HepG2 (cell line): ENCODE data around the gene SLC25A11. TPM values are rescaled to one million over a fixed set of nuclear protein-coding genes. Genes with fewer than 3 reads are reported as not detected.

ENCODE experiments used
- ATAC-seq: fragments of 200-7000 bp; cut with Tn5 transposase; 3 replicates; pipeline ENCODE4 v1.9.1; 2020; ENCODE audit warnings: mild to moderate bottlenecking, moderate library complexity
- BruUV-seq: library from RNA; stranded (reverse); fragments of 400-500 nt; replicated peaks from 2 replicates; lab custom pipeline; 2021; lab: Mats Ljungman, UMichigan
- CTCF ChIA-PET: fragments of 300-600 bp; formaldehyde crosslinking; extraction: SDS; loops from one replicate; lab custom pipeline; 2021; ENCODE audit warnings: low total read pairs, inconsistent platforms, low intra/inter-chr PET ratio; lab: Yijun Ruan, JAX
- POLR2A ChIA-PET: fragments of 350-600 bp; sonication (Branson Sonifier 250); formaldehyde crosslinking; loops from one replicate; lab custom pipeline; 2020; ENCODE audit warnings: antibody characterized with exemption, inconsistent platforms; lab: Yijun Ruan, JAX
- DNase-seq: peaks from one replicate; pipeline ENCODE4 v3.0.0-alpha.2; 2015; ENCODE audit warnings: low spot score
- FAIRE-seq: peaks from 3 replicates; lab custom pipeline; 2011; peaks lifted over from hg19 to GRCh38; lab: Jason Lieb, UNC
- H2AFZ ChIP-seq: one replicate; pipeline ENCODE4 v1.6.1; 2011; ENCODE audit warnings: low read length, inconsistent platforms
- H3K27ac ChIP-seq: fragments of 300-600 bp; 3 replicates; pipeline ENCODE4 v1.8.0; 2011; ENCODE audit warnings: mixed run types, mild to moderate bottlenecking, mixed read lengths, low read length, inconsistent platforms; ENCODE audit not compliant: insufficient read depth; ENCODE audit errors: extremely low read length
- H3K27me3 ChIP-seq, 2 experiments: fragments of 200-600 bp in 1 of 2; 2 replicates in 1 of 2; 3 replicates in 1 of 2; pipeline versions ENCODE4 v1.6.0 to v1.8.0; 2011; ENCODE audit warnings: low read length in 2 of 2, mild to moderate bottlenecking in 2 of 2, moderate library complexity in 2 of 2, inconsistent platforms in 1 of 2; ENCODE audit not compliant: insufficient read depth in 2 of 2, control insufficient read depth in 1 of 2
- H3K36me3 ChIP-seq, 2 experiments: fragments of 200-600 bp in 1 of 2; replicated peaks in 1 of 2; 2 replicates in 1 of 2; 3 replicates in 1 of 2; pipeline versions ENCODE4 v1.5.1 to v1.8.0; 2011; ENCODE audit warnings: low read length in 2 of 2, inconsistent platforms in 1 of 2; ENCODE audit not compliant: insufficient read depth in 2 of 2, control insufficient read depth in 1 of 2
- H3K4me1 ChIP-seq: 2 replicates; pipeline ENCODE4 v1.5.1; 2012; ENCODE audit warnings: low read length, inconsistent platforms; ENCODE audit not compliant: insufficient read depth
- H3K4me2 ChIP-seq: 2 replicates; pipeline ENCODE4 v1.6.0; 2011; ENCODE audit warnings: low read depth, low read length, inconsistent platforms
- H3K4me3 ChIP-seq, 3 experiments: fragments of 200-600 bp in 1 of 3; sonication (generic), shearing (Covaris generic) in 1 of 3; replicated peaks in 1 of 3; 2 replicates each; pipeline ENCODE4 v1.5.1; 2011 to 2016; ENCODE audit warnings: low read length in 3 of 3, inconsistent platforms in 2 of 3, low read depth in 2 of 3, mild to moderate bottlenecking in 2 of 3, control low read depth in 1 of 3, mixed read lengths in 1 of 3; ENCODE audit not compliant: insufficient read depth in 1 of 3
- H3K79me2 ChIP-seq: one replicate; pipeline ENCODE4 v1.6.1; 2011; ENCODE audit warnings: low read length, inconsistent platforms; ENCODE audit not compliant: insufficient read depth
- H3K9ac ChIP-seq: 2 replicates; pipeline ENCODE4 v1.6.0; 2011; ENCODE audit warnings: mild to moderate bottlenecking, low read depth, low read length, inconsistent platforms; ENCODE audit not compliant: insufficient read depth
- H3K9me3 ChIP-seq: 2 replicates; pipeline ENCODE4 v1.5.1; 2012; ENCODE audit warnings: mild to moderate bottlenecking, low read length
- H4K20me1 ChIP-seq: 2 replicates; pipeline ENCODE4 v1.6.0; 2011; ENCODE audit warnings: inconsistent platforms, mild to moderate bottlenecking, low read length, moderate library complexity; ENCODE audit not compliant: insufficient read depth
- HOXA9 ChIP-seq: sonication (generic); formaldehyde crosslinking; IDR thresholded peaks from 2 replicates; pipeline ENCODE4 v1.8.1; 2022; ENCODE audit warnings: missing genetic modification reagents, mild to moderate bottlenecking, moderate library complexity, borderline replicate concordance
- KAT8 ChIP-seq: IDR thresholded peaks from 2 replicates; pipeline ENCODE4 v1.6.1; 2016; ENCODE audit warnings: missing genetic modification reagents, missing compliant biosample characterization
- KDM6A ChIP-seq: IDR thresholded peaks from 2 replicates; pipeline ENCODE4 v1.6.1; 2016; ENCODE audit warnings: low read depth
- MBNL3 ChIP-seq: fragments of 250-450 bp; sonication (Bioruptor Pico); conservative IDR thresholded peaks from 2 replicates; pipeline ENCODE4 v1.8.0; 2022; ENCODE audit warnings: mild to moderate bottlenecking, inconsistent platforms
- NBN ChIP-seq: fragments of 450-650 bp; conservative IDR thresholded peaks from 2 replicates; pipeline ENCODE4 v1.6.1; 2017
- NR2C2 ChIP-seq: sonication (generic); formaldehyde crosslinking; IDR thresholded peaks from 2 replicates; pipeline ENCODE4 v1.4.0; 2020; ENCODE audit warnings: missing genetic modification reagents, mild to moderate bottlenecking, moderate library complexity, borderline replicate concordance
- SALL1 ChIP-seq: sonication (generic); formaldehyde crosslinking; IDR thresholded peaks from 2 replicates; pipeline ENCODE4 v1.8.0; 2022; ENCODE audit warnings: mild to moderate bottlenecking, missing genetic modification reagents
- SKI ChIP-seq: fragments of 450-650 bp; IDR thresholded peaks from one replicate; pipeline ENCODE4 v1.6.1; 2018; ENCODE audit warnings: mild to moderate bottlenecking; ENCODE audit not compliant: partially characterized antibody
- SMYD3 ChIP-seq: sonication (generic); formaldehyde crosslinking; IDR thresholded peaks from 2 replicates; pipeline ENCODE4 v1.8.1; 2023; ENCODE audit warnings: mild to moderate bottlenecking, missing genetic modification reagents
- ZNF354B ChIP-seq: sonication (generic); formaldehyde crosslinking; IDR thresholded peaks from 2 replicates; pipeline ENCODE4 v1.8.0; 2022; ENCODE audit warnings: mild to moderate bottlenecking, missing genetic modification reagents
- ZNF430 ChIP-seq: sonication (generic); formaldehyde crosslinking; IDR thresholded peaks from 2 replicates; pipeline ENCODE4 v1.9.0; 2021; ENCODE audit warnings: mild to moderate bottlenecking, missing genetic modification reagents
- ZNF747 ChIP-seq: sonication (generic); formaldehyde crosslinking; IDR thresholded peaks from 2 replicates; pipeline ENCODE4 v1.8.1; 2023; ENCODE audit warnings: missing genetic modification reagents, mild to moderate bottlenecking, borderline replicate concordance
- WGBS: methylation state at CpG from one replicate; pipeline ENCODE4 v1.1.6; 2017; ENCODE audit warnings: low lambda C conversion rate; 5-methylcytosine and 5-hydroxymethylcytosine counted together
- in situ Hi-C: cut with HindIII; loops from 2 replicates; pipeline ENCODE4 v1.10.0; 2017; ENCODE audit warnings: low pct_unique_long_range_greater_than_20kb; ENCODE audit not compliant: extremely low pct_ligation_motif_present
- intact Hi-C: fragments of 100-400 bp; cut with micrococcal nuclease; formaldehyde crosslinking; loops from one replicate; pipeline ENCODE4 v1.10.0; 2022; ENCODE audit not compliant: unreplicated experiment
- polyA plus RNA-seq, 8 experiments: library from polyadenylated mRNA; depleted of rRNA in 3 of 8; stranded (reverse) in 7 of 8; unstranded in 1 of 8; fragments of >200 nt; fragmentation: Illumina TruSeq in 4 of 8; extraction: Trizol in 4 of 8; gene quantifications; 2 replicates each; pipeline versions ENCODE4 v1.2.1 to v1.2.3, GENCODE V29; 2011 to 2016; ENCODE audit warnings: low read depth in 4 of 8, missing spikeins in 1 of 8, mixed read lengths in 1 of 8; ENCODE audit not compliant: insufficient read depth in 1 of 8
- total RNA-seq, 5 experiments: library from RNA; depleted of rRNA; stranded (reverse); fragments of >200 nt; fragmentation: Illumina TruSeq; extraction: Trizol; gene quantifications; 2 replicates each; pipeline ENCODE4 v1.2.3, GENCODE V29; 2016; ENCODE audit warnings: low read depth in 1 of 5
- TF ChIP-seq, protein P1 (sequence below): sonication (generic); formaldehyde crosslinking; IDR thresholded peaks from 2 replicates; pipeline ENCODE4 v1.4.0; 2020; ENCODE audit warnings: missing genetic modification reagents, mild to moderate bottlenecking, borderline replicate concordance
- TF ChIP-seq, protein P2 (sequence below): sonication (generic); formaldehyde crosslinking; IDR thresholded peaks from 2 replicates; pipeline ENCODE4 v1.8.1; 2023; ENCODE audit warnings: missing genetic modification reagents, inconsistent platforms, borderline replicate concordance
- TF ChIP-seq, protein P3 (sequence below): sonication (generic); formaldehyde crosslinking; IDR thresholded peaks from 2 replicates; pipeline ENCODE4 v1.4.0; 2020; ENCODE audit warnings: mild to moderate bottlenecking, missing genetic modification reagents, borderline replicate concordance

Gene SLC25A11
- total and polyA plus RNA-seq, 2 of the 13 experiments (the other 11 are each of a cell fraction or from before 2014, with no cell fraction given) = 35.4 to 47.2 TPM

DNA sequence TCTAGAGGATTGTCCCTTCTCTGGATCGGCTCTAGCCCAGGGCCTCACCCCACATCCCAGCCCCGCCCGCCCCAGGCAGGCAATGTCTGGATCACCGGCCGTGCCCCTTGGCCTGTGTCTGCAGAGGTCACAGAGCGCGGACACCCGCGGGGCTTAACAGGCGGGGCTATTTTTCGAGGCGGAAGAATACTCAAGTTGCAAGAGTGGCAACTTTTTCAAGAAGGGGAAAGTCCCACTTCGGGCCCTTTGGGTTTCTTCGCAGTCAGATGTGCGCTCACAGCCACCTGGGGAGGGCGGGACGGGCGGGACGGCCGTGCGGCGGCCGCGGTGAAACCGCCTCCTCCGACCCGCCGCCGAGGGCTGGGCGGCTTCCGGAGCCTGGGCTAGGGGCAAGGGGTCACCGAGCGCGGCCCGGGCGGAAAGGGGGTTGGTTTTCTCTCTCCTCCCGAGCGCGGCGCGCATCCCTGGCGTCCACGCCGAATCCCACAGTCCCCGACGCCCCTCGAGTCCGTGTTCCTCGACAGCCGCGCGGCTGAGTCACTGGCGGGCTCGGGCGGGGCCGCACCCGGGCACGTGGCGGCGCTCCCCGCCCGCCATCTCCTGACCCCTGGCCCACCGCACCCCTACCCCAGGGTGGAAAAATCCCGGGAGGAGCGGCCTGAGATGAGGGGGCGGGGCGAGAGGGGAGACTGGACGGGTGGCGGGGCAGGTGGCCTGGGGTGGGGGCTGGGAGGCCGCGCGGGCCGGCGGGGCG is 9.7 kb upstream of the SLC25A11 start:
- Histone ChIP-seq H3K27me3 (no peaks in the 10 kb centered on the region; a peak in 1 of 5 replicates), H3K79me2 (peaks cover 48% of the 10 kb centered on the region), H3K4me3 (peak overlapping the region; percentile 70 to 100 (median 93)), H3K36me3 (peaks cover 10 to 23% of the 10 kb centered on the region in 2 experiments), H3K9ac (peak overlapping the region; percentile 84), H3K27ac (peak overlapping the region; percentile 99), H4K20me1 (peaks cover 31% of the 10 kb centered on the region), H3K4me2 (peak overlapping the region; percentile 84), H3K4me1 (peaks cover 59% of the 10 kb centered on the region), H2AFZ (no peak overlapping the region), H3K9me3 (no peaks in the 10 kb centered on the region)
- peak; percentile 82 for DNase-seq
- intact Hi-C loops = loop anchor here (1.0 to 5.0 kb wide), 2 partner anchors 18 to 42 kb away; partner anchors contain the start of gene SPAG7
- in situ Hi-C loops = no loop called here
- no TSS peak for BruUV-seq
- POLR2A ChIA-PET = interaction anchor here (2.1 to 10.0 kb wide), 4 partner anchors 10 to 48 kb away, joined by 8 to 273 read pairs (median 56); partner anchors contain the start of genes INCA1, KIF1C, RNF167 and SLC25A11
- WGBS = 2% methylated on average over 13 of the region's 75 CpGs
- ATAC-seq = peak; percentile 39
- CTCF ChIA-PET = no interaction called here
- no peak for FAIRE-seq
- TF ChIP-seq MBNL3 (CRISPR knock-in tag) = no peak
- 0 out of 2 replicates have a peak, but pooled peaks have one; percentile 6 for TF ChIP-seq KDM6A (CRISPR knock-in tag)
- TF ChIP-seq, protein P1, sequence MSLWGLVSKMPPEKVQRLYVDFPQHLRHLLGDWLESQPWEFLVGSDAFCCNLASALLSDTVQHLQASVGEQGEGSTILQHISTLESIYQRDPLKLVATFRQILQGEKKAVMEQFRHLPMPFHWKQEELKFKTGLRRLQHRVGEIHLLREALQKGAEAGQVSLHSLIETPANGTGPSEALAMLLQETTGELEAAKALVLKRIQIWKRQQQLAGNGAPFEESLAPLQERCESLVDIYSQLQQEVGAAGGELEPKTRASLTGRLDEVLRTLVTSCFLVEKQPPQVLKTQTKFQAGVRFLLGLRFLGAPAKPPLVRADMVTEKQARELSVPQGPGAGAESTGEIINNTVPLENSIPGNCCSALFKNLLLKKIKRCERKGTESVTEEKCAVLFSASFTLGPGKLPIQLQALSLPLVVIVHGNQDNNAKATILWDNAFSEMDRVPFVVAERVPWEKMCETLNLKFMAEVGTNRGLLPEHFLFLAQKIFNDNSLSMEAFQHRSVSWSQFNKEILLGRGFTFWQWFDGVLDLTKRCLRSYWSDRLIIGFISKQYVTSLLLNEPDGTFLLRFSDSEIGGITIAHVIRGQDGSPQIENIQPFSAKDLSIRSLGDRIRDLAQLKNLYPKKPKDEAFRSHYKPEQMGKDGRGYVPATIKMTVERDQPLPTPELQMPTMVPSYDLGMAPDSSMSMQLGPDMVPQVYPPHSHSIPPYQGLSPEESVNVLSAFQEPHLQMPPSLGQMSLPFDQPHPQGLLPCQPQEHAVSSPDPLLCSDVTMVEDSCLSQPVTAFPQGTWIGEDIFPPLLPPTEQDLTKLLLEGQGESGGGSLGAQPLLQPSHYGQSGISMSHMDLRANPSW (CRISPR knock-in tag) = no peak
- TF ChIP-seq NR2C2 (CRISPR knock-in tag) = peak; percentile 80
- no peak for TF ChIP-seq ZNF354B (CRISPR knock-in tag)
- TF ChIP-seq SMYD3 (CRISPR knock-in tag) = no peak
- TF ChIP-seq ZNF430 (CRISPR knock-in tag) = peak; percentile 79
- TF ChIP-seq ZNF747 (CRISPR knock-in tag) = peak; percentile 35; the same call in 1 of the 2 replicates
- peak; percentile 69 for TF ChIP-seq SALL1 (CRISPR knock-in tag)
- TF ChIP-seq, protein P2, sequence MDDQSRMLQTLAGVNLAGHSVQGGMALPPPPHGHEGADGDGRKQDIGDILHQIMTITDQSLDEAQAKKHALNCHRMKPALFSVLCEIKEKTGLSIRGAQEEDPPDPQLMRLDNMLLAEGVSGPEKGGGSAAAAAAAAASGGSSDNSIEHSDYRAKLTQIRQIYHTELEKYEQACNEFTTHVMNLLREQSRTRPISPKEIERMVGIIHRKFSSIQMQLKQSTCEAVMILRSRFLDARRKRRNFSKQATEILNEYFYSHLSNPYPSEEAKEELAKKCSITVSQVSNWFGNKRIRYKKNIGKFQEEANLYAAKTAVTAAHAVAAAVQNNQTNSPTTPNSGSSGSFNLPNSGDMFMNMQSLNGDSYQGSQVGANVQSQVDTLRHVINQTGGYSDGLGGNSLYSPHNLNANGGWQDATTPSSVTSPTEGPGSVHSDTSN (CRISPR knock-in tag) = no peak
- TF ChIP-seq KAT8 = 0 out of 2 replicates have a peak, but pooled peaks have one; percentile 11
- TF ChIP-seq, protein P3, sequence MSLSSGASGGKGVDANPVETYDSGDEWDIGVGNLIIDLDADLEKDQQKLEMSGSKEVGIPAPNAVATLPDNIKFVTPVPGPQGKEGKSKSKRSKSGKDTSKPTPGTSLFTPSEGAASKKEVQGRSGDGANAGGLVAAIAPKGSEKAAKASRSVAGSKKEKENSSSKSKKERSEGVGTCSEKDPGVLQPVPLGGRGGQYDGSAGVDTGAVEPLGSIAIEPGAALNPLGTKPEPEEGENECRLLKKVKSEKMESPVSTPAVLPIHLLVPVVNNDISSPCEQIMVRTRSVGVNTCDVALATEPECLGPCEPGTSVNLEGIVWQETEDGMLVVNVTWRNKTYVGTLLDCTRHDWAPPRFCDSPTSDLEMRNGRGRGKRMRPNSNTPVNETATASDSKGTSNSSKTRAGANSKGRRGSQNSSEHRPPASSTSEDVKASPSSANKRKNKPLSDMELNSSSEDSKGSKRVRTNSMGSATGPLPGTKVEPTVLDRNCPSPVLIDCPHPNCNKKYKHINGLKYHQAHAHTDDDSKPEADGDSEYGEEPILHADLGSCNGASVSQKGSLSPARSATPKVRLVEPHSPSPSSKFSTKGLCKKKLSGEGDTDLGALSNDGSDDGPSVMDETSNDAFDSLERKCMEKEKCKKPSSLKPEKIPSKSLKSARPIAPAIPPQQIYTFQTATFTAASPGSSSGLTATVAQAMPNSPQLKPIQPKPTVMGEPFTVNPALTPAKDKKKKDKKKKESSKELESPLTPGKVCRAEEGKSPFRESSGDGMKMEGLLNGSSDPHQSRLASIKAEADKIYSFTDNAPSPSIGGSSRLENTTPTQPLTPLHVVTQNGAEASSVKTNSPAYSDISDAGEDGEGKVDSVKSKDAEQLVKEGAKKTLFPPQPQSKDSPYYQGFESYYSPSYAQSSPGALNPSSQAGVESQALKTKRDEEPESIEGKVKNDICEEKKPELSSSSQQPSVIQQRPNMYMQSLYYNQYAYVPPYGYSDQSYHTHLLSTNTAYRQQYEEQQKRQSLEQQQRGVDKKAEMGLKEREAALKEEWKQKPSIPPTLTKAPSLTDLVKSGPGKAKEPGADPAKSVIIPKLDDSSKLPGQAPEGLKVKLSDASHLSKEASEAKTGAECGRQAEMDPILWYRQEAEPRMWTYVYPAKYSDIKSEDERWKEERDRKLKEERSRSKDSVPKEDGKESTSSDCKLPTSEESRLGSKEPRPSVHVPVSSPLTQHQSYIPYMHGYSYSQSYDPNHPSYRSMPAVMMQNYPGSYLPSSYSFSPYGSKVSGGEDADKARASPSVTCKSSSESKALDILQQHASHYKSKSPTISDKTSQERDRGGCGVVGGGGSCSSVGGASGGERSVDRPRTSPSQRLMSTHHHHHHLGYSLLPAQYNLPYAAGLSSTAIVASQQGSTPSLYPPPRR = peak; percentile 57; the same call in 1 of the 2 replicates
- no peak for TF ChIP-seq NBN
- peak; percentile 84 for TF ChIP-seq SKI
- no peak; the same call in 1 of the 2 replicates for TF ChIP-seq HOXA9 (CRISPR knock-in tag)
